HG03558 (cell line): ENCODE data around the gene MICALL1.
"Not testable (repeated sequence)": the region's sequence is repeated elsewhere in the genome, so short reads cannot be mapped to it uniquely, and the experiment has no call there.

Experiments used
- ATAC-seq: cut with Tn5 transposase; IDR thresholded peaks from one replicate; pipeline ENCODE4 v1.9.1; 2021; ENCODE audit warnings: moderate number of reproducible peaks; ENCODE audit not compliant: unreplicated experiment; ENCODE audit errors: extremely low read depth

Gene MICALL1

DNA sequence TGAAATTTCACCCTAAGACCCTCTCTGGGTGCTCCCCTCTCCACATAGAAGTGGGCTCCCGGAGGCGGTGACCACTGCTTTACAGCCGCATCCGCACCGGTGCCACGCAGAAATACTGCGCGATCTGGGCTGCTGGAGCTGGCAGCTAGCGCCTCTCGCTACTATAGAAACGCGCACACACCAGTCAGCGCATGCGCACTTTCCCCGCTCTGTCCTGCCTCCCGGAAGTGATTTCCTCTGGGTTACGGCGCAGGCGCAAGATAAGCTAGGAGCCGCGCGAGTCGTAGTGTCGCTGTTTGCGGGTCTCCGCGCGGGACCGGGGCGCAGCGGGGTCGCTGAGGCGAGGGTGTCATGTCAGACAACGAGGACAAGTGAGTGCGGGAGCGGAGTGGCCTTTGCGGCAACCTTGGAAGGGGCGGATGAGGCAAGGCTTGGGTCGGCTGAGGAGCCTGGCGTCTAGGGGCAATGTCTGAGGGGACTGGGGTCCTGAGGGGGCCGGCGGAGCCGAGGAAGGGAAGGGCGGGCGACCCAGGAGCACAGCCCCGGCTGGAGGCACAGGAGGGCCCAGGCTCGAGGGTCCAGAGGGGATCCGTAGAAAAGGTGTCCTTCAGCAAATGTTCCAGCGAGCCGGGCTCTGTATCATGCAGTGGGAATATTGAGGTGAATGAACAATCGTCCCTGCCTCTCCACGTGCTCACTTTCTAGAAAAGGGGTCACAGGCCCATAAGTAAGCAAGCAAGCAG, 47.5 kb downstream of the MICALL1 start, which contains the start of the genes C22orf23 and POLR2F:
C22orf23 (minus strand) TSS at position 165 of the 743 bp plus-strand sequence. CDS start 452 bp downstream, outside the sequence.
POLR2F (plus strand) TSS at position 263 of the 743 bp plus-strand sequence; CDS start at position 352, 89 bp downstream.
- ATAC-seq, result no peak

DNA sequence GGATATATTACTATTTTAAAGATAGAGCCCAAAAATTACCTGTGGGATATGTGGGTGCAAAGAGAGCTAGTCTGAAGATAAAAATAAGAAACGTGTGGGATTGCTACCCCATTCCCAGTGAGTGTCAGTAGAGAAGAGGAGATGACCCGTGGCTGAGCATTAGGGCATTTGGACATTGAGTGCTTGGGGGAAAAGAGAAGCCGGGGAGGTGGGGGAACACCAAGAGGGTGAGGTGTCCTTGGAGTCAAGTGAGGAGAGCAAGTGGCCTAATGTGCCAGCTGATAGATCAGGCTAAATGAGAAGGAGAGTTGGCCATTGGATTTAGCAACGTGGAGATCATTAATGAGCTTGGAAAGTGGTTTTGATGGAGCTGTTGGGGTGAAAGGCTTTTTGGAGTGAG, 48.6 kb downstream of the MICALL1 start:
- ATAC-seq, result no peak

DNA sequence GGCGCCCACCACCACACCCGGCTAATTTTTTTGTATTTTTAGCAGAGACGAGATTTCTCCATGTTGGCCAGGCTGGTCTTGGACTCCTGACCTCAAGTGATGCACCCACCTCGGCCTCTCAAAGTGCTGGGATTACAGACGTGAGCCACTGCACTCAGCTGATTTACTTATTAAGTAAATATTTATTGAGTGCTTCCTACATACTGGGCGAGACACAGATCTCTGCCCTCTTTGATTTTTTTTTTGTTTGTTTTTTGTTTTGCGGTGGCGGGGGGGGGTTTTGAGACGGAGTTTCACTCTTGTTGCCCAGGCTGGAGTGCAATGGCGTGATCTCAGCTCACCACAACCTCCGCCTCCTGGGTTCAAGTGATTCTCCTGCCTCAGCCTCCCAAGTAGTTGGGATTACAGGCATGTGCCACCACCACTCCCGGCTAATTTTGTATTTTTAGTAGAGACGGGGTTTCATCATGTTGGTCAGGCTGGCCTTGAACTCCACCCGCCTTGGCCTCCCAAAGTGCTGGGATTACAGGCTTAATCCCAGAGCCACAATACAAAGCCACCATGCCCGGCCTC, 49.8 kb downstream of the MICALL1 start:
- ATAC-seq, result not testable (repeated sequence)

DNA sequence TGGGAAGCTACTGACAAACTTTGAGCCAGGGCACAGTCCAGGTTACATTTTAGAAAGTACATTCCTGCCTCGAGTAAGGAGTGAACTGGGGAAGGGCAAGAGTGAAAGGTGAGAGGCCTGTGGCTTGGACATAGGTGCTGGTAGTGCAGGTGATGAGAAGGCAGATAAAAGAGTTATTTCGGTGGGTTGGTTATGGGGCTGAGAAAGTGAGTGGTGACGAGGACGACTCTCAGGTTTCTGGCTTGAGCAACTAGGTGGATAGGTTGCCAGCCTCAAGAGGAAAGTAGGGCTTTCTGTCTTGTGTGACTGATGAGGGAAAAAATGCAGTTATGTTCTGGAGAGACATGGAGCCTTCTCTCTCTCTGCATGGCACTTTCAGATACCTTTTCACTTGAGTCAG, 51.1 kb downstream of the MICALL1 start:
- no peak for ATAC-seq

DNA sequence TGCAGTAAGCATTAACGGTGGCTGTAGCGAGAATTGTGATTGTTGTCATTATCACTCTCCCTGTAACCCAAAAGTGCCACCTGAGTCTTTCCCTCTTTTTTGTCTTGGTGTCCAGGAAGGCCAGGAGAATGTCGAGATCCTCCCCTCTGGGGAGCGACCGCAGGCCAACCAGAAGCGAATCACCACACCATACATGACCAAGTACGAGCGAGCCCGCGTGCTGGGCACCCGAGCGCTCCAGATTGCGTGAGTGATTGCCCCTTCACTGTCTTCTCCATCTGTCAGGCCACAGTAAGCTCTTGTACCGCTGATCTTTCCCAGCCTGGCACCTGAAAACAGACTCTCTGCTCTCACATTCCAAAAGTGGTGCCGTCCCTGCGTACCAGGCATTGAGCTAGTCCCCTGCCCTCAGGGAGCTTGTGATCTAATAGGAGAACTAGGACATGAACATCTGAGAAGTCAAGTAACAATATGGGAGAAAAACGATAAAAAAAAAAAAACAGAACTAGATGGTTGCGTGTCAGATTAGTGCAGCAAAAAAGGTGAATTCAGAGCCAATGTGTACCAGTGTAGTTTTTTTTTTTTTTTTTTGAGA, 53.2 kb downstream of the MICALL1 start:
- no peak for ATAC-seq

DNA sequence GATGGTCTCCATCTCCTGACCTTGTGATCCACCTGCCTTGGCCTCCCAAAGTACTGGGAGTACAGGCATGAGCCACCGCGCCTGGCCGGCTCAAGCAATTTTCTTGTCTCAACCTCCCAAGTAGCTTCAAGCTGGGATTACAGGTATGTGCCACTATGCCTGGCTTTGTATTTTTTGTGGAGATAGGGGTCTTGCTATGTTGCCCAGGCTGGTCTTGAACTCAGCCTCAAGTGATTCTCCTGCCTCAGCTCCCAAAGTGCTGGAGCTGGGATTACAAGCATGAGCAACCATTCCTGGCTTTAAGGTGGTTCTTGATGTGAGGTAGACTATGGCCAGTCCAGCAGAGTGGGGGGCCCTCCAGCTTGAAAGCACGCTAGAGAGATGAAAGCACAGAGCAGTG, 55.0 kb downstream of the MICALL1 start:
- no peak for ATAC-seq

DNA sequence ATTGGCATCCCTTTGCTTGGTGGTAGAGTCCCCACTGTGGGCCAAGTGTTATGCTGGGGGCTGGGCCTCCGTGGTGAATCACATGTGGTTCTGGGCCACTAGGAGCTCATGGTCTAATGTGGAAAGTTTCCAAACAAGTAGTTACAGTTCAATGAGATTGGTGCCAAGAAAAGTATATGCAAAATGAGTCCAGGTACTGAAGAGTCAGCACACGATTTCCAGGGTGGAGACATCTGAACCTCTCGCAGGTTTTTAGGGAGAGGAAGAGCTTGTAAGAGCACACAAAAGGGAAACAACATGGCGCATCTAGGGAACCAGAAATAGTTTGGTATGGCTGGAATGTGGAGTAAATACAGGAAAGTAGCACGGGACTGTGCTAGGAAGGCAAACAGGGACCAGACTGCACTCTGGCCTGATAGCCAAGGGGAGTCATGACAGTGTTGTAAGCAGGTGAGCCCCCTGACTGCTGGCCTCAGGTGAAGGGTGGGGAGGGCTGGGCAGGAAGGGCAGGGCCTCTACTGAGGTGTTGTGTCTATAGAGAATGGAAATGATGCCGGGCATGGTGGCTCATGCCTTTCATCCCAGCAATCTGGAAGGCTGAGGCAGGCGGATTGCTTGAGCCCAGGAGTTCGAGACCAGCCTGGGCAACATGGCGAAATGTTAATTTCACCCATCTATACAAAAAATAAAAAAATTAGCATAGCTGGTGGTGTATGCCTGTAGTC, 60.0 kb downstream of the MICALL1 start:
- no peak for ATAC-seq

DNA sequence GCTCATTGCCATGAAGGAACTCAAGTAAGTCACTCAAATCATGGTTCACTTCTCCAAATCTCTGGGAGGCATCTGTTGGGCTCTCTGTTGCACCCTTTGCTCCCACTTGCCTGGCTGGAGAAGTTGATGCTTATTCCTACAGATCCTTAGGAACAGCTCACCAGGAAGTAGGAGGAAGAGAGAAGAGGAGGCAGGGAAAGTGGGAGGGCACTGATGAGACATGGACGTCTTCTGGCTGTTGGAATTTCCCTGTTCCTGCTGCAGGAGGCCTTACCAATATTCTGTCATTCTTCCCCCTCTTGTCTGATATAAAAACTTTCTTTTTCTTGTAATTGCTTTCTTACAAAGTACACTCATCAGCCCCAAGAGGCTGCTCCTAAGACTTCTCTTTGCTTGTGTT, 61.0 kb downstream of the MICALL1 start:
- ATAC-seq, result no peak

DNA sequence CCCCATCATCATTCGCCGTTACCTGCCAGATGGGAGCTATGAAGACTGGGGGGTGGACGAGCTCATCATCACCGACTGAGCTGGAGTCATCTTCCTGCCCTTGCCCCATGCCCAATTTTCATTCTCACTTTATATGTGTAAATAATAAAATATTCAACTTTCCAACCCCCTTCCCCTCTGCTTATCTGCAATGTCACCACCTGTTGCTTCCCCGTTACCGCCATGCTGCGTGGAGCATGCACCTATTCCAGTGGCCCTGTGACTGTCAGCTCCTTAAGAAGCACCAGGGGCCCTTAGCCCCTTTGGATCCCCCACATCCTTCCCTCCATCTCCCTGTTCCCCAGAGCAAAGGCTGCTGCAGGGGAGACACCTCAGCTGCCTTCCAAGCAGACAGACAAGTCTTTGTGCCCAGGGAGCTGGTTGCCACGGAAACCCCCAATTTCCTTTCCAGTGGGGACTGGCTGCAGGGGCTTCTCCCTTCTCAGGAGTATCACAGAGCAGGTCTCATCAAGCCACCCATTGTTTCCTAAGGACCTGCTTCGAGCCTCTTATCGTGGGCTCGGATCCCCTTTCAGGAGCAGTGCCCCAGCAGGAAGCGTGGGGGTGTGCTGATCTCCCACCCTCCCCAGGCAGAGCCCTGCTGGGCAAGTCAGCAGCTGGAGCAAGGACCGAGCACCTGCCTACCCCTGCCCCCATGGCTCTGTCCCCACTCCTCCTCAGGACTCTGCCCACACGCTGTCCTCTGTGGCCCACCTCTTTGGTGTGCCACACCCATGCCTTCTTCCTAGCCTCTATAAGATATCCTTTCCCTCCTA, 61.7 kb downstream of the MICALL1 start:
- ATAC-seq, result no peak

DNA sequence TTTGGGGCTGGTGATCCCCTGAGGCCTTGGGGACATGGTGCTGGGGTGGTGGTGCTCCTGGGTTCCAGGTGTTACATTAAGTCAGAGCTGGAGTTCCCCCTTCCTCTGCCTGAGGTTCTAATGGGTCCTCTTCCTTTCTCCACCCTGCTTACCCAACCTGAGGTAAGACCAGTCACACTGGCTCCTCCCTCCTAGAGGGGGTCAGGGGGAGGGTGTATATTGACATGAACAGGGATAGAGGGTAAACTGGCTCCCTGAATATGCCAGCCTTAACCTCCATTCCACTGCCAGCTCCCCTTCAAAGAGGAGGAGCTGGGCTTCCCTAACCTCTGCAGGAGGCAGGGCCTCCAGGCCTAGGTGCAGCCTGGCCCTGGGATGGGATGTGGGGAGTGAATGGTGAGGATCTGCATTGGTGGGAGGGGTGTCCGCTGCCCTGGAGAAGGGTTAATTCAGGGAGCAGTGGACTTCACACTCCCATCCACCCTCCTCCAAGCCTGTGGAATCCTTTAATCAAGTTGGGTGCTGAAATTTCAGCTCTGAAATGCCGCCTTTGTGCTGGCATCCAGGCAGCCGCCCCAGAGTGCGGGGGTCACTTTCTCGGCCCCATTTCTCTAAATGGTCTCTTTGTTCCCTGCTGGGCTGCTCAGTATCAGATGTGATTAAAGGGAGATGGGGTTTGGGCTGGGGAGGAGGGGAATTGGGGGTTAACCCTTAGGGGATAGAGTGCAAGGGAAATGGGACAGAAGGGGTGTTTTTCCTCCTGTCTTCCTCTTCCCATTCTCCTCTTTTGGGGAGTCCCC, 62.6 kb downstream of the MICALL1 start:
- no peak for ATAC-seq

DNA sequence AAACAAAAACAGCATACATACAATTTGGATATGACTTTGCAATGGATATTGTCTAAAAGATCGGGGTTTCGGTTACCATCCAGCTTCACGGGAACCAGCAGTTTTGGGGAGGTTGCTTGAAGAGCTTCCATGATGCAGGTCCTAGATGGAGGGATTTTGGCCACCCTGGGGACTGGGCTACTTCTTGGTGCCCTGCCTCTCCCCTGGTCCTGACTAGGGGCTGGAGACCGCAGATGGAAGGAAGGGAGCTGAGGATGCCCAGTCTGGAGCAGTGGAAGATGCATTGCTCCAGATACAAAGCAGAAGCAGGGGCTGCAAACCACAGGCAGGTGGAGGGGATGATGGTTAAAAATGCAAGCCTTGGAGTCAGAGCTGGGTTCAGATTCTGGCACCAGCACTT, 64.8 kb downstream of the MICALL1 start:
- ATAC-seq, result no peak

DNA sequence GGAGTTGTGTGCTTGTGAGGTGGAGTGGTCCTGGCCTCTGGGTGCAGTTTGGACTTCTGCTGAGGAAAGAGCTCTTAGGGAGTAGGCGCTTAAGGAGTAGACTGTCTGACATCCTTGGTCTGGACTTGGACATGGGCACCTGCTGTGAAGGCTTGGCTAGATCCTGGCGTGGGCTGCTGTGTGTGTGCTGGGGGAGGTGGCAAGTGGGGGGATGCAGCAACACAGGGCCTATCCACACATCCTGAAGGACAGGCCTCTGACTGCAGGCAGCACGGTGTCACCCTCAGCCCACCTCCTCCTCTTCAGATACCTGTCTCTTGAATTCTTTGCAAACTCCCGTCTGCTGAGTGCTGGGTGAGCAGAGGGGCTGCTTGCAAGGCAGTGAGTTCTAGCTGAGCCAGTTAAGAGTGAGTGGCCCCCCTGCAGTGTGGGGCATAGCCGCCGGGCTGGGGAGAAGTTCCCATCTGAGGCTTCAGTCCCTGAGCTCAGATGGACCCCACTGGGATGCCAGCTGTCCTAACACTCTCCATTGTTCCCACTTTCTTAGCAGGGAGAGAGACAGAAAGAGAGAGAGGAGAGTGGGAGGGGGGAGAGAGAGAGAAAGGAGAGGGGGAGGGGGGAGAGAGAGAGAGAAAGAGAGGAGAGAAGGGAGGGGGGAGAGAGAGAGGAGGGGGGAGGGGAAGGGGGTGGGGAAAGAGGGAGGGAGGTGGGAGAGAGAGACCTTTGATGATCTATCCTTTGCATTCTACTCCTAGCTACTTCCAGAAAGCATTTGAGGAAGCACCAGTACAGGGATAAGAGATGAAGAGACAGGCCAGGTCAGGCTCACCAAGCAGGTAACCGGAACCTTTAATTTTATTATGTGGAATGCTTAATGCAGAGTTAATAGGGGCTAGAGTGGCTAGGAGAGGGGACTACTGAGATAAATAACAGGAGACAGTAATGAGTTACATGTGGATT, 65.7 kb downstream of the MICALL1 start:
- no peak for ATAC-seq

DNA sequence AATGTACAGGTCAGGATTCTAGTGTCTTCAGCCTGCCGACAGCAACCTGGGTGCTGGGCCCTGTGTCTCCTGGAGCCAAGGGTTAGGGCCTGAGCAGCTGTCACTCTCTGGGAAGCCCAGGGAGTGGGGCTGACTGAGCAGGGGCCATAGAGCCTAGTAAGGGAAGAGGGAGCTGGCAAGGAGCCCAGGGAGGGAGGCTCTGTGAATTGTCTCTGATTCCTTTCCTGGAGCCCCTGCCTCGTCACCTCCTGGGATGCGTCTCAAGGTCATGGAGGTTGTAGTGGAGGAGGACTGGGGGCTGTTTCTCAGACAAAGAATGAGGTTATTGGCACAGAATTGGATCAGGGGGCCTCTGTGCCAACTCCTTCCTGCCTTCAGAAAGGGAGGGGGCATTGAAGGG, 66.4 kb downstream of the MICALL1 start:
- ATAC-seq, result no peak

DNA sequence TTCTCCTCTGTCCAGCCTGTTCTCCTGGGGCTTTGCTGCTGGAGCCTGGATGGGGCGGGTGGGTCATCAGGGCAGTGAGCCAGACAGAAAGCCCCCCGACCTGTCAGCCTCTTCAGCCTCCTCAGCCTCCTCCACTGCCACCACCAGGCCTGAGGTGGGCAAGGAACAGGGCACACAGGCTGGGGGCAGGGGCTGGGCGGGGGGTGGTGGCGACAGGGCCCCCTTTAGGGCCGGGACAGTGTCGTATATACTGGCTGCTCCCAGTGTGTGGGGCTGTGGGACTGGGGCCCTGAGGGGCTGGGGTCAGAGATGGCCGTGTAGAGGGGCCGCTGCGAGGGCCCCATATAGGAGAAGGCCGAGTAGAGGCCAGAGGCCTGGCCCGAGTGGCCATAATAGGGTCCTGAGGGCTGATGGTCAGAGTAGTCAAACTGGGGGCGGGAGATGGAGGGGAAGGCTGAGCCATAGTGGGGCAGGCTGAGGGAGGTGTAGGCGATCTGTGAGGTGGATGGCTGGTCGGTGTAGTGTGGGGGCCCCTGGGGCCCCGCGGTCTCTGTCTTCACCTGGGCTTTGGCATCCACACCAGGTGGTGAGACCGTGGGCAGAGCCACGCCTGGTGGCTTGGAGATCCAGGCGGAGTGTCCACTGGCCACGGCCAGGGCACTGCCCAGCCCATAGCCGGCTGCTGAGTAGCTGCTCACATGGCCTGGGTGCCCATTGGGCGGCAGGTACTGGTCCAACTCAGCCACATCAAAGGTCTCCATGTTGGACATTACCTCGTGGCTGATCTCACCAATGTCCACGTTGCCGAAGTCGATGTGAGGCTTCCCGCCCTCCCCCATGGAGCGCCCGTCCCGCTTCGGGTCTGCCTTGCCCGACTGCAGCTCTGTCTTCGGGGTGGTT, 67.4 kb downstream of the MICALL1 start:
- no peak for ATAC-seq

DNA sequence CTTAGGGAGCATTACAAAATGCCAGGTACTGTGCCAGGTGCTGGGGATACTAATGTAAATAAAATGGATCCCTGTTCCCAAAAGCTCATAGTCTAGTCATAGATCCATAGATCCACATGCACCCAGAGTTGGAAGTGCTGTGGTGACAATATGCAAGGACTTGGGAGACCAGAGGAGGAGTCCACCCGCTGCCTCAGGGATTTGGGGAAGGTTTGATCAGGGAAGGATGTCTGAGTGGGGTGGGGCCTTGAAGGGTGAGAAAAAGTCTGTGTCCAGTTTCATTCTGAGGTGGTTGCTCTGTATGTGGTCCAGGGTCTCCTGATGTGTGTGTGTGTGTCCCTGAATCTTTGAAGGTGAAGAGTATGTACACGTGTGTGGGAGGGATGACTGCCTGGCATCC, 69.1 kb downstream of the MICALL1 start:
- no peak for ATAC-seq

DNA sequence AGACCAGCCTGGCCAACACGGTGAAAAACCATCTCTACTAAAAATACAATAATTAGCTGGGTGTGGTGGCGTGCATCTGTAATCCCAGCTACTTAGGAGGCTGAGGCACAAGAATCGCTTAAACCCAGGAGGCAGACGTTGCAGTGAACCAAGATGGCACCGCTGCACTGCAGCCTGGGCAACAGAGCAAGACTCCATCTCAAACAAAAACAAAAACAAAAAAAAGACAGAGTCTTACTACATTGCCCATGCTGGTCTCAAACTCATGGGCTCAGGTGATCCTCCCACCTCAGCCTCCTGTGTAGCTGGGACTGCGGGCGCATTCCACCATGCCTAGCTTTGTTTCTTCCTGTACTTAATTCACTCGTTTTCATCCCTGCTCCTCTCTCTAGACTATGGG, 69.9 kb downstream of the MICALL1 start:
- not testable (repeated sequence) for ATAC-seq

DNA sequence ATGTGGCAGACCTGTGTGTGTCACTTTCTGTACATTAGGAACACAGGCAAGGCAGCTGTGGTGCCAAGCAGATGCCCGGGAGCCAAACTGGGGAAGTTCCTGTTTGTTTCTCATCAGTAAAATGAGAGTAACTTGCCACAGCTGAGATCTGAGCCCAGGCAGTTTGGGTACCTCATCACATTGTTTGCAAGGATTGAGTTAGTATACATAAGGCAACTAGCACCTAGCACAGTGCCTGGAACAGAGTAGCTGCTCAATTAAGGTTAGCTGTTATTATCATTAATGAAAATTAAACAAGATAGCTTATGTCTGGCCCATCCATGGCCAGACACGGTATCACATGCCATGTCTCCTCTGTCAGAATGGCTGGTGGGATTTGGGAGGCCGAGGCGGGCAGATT, 70.5 kb downstream of the MICALL1 start:
- no peak for ATAC-seq
